Ishikawa (cell line): ENCODE measurements around the gene PPID.
A peak's percentile ranks its signal among the peaks of the same experiment; 100 is the strongest.

Experiments used
- EGR1 ChIP-seq: IDR thresholded peaks from 2 replicates; pipeline ENCODE4 v1.6.1; 2012
- ZBTB7A ChIP-seq: IDR thresholded peaks from 2 replicates; pipeline ENCODE4 v1.6.1; 2012; ENCODE audit warnings: low read depth
- TF ChIP-seq, protein P1 (sequence below): IDR thresholded peaks from 2 replicates; pipeline ENCODE4 v1.6.1; 2012

DNA sequence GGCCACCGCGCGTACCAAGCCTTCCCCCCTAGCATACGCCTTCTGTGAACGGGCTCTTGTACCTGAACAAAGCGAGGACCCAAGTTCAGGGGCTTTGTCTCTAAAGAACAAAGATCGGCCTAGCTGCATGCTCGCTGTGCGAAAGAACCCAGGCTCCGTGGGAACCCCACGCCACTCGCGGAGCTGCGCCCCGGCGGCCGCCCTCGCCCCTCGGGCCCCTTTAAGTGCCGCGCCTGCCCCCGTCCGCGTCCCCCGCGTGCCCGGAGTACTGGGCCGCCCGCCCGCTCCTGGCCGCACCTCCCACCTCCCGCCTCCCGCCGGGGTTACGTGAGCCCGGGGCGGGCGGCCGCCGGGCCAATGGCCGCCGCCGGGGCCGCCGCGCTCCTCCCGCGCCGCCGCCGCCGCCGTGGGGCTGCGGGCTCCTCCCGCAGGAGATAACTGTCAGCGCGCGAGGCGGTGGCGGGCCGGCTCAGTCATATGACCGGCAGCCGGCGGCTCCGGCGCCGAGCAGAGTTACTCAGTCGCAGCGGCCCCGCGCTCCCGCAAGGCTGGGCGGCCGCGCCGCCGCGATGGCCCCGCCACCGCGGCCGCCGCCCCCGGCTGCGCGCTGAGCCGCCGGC, 45.5 kb upstream of the PPID start, which contains the start of gene FNIP2:
- TF ChIP-seq, protein P1, sequence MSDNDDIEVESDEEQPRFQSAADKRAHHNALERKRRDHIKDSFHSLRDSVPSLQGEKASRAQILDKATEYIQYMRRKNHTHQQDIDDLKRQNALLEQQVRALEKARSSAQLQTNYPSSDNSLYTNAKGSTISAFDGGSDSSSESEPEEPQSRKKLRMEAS, result peak; percentile 92
- TF ChIP-seq EGR1, result peak; percentile 52; the same call in 1 of the 2 replicates
- TF ChIP-seq ZBTB7A, result no peak
